GM23248 (cell line): ENCODE results near the gene PGBD2. TPM values are rescaled to one million over a fixed set of nuclear protein-coding genes. Genes with fewer than 3 reads are reported as not detected.
"Not testable (repeated sequence)": the region's sequence is repeated elsewhere in the genome, so short reads cannot be mapped to it uniquely, and the experiment has no call there.

Source experiments
- DNase-seq: peaks from one replicate; pipeline ENCODE4 v3.0.0-alpha.2; 2015
- H2AFZ ChIP-seq: fragments of 200-600 bp; sonication (generic); 2 replicates; pipeline ENCODE4 v1.6.1; 2016; ENCODE audit warnings: antibody characterized with exemption
- H3F3A ChIP-seq: fragments of 200-600 bp; sonication (generic); 2 replicates; pipeline ENCODE4 v1.6.1; 2016; ENCODE audit warnings: mild to moderate bottlenecking, antibody characterized with exemption, mixed run types; ENCODE audit not compliant: insufficient read depth
- H3K27ac ChIP-seq: fragments of 200-600 bp; sonication (generic); 2 replicates; pipeline ENCODE4 v1.5.1; 2016; ENCODE audit warnings: mild to moderate bottlenecking
- H3K27me3 ChIP-seq: fragments of 200-600 bp; sonication (generic); replicated peaks from 2 replicates; pipeline ENCODE4 v1.6.1; 2016; ENCODE audit warnings: mild to moderate bottlenecking; ENCODE audit not compliant: insufficient read depth
- H3K36me3 ChIP-seq: fragments of 200-600 bp; sonication (generic); 2 replicates; pipeline ENCODE4 v1.6.1; 2016; ENCODE audit warnings: low read depth, mild to moderate bottlenecking
- H3K4me1 ChIP-seq: fragments of 200-600 bp; sonication (generic); 2 replicates; pipeline ENCODE4 v1.6.1; 2016; ENCODE audit warnings: mild to moderate bottlenecking; ENCODE audit not compliant: insufficient read depth
- H3K4me2 ChIP-seq: fragments of 200-600 bp; sonication (generic); one replicate; pipeline ENCODE4 v1.6.1; 2016; ENCODE audit warnings: mild to moderate bottlenecking; ENCODE audit not compliant: unreplicated experiment
- H3K4me3 ChIP-seq: fragments of 200-600 bp; sonication (generic); 2 replicates; pipeline ENCODE4 v1.5.1; 2016; ENCODE audit warnings: mild to moderate bottlenecking
- H3K79me2 ChIP-seq: fragments of 200-600 bp; sonication (generic); 2 replicates; pipeline ENCODE4 v1.6.1; 2016; ENCODE audit warnings: mild to moderate bottlenecking; ENCODE audit not compliant: insufficient read depth
- H3K9ac ChIP-seq: fragments of 200-600 bp; sonication (generic); 2 replicates; pipeline ENCODE4 v1.6.1; 2016; ENCODE audit warnings: mild to moderate bottlenecking
- H3K9me2 ChIP-seq: fragments of 200-600 bp; sonication (generic); 2 replicates; pipeline ENCODE4 v1.6.1; 2016; ENCODE audit warnings: mixed run types, mild to moderate bottlenecking, moderate library complexity; ENCODE audit not compliant: insufficient read depth
- H3K9me3 ChIP-seq: fragments of 200-600 bp; sonication (generic); one replicate; pipeline ENCODE4 v1.6.1; 2017; ENCODE audit warnings: low read depth
- H4K20me1 ChIP-seq: fragments of 200-600 bp; sonication (generic); 2 replicates; pipeline ENCODE4 v1.6.0; 2016; ENCODE audit not compliant: insufficient read depth
- EZH2 ChIP-seq: fragments of 200-600 bp; sonication (generic); IDR thresholded peaks from 2 replicates; pipeline ENCODE4 v1.6.1; 2018; ENCODE audit warnings: antibody characterized with exemption, mild to moderate bottlenecking; ENCODE audit not compliant: insufficient read depth, poor library complexity, severe bottlenecking
- EZH2phosphoT487 ChIP-seq: fragments of 200-600 bp; sonication (generic); IDR thresholded peaks from 2 replicates; pipeline ENCODE4 v1.6.1; 2018; ENCODE audit warnings: antibody characterized with exemption, moderate library complexity, mild to moderate bottlenecking, low read depth; ENCODE audit not compliant: insufficient read depth
- WGBS, 2 experiments: methylation state at CpG; one replicate each; pipeline ENCODE4 v1.1.6; 2015 to 2017; ENCODE audit warnings: low lambda C conversion rate in 2 of 2, low coverage in 1 of 2; ENCODE audit errors: missing lambda C conversion rate in 2 of 2; 5-methylcytosine and 5-hydroxymethylcytosine counted together
- in situ Hi-C: fragments of 300-500 bp; cut with MboI; formaldehyde crosslinking; loops from 2 replicates; pipeline ENCODE4 v1.15.0; 2020
- polyA plus RNA-seq: library from polyadenylated mRNA; unstranded; fragments of >200 nt; fragmentation: Nextera tagmentation; extraction: Ambion mirVana; gene quantifications from 2 replicates; pipeline ENCODE4 v1.2.1, GENCODE V29; 2016
- total RNA-seq: library from RNA; depleted of rRNA; stranded (reverse); fragments of >200 nt; shearing (Covaris generic); gene quantifications from 2 replicates; pipeline ENCODE4 v1.2.3, GENCODE V29; 2014

The PGBD2 gene
- total and polyA plus RNA-seq, 2 experiments from 2014 or later = 3.5 to 5.8 TPM

- no peaks in the 10 kb centered on the region for H4K20me1 ChIP-seq
- no peaks in the 10 kb centered on the region for H3K79me2 ChIP-seq
- in situ Hi-C loops = no loop called here
- 53 to 61% methylated on average over 1 of the region's 1 CpG for WGBS, 2 experiments
- H3K9me2 ChIP-seq = no peaks in the 10 kb centered on the region
- H3K4me3 ChIP-seq = no peak overlapping the region
- no peaks in the 10 kb centered on the region for H3K9me3 ChIP-seq
- no peak overlapping the region for H3K4me2 ChIP-seq
- no peaks in the 10 kb centered on the region for H3K36me3 ChIP-seq
- no peak for TF ChIP-seq EZH2phosphoT487
- TF ChIP-seq EZH2 = no peak
- H2AFZ ChIP-seq = no peak overlapping the region
- no peak overlapping the region for H3K9ac ChIP-seq
- H3K27ac ChIP-seq = no peak overlapping the region
- H3F3A ChIP-seq = no peaks in the 10 kb centered on the region
- H3K4me1 ChIP-seq = no peaks in the 10 kb centered on the region
- H3K27me3 ChIP-seq = 0 out of 2 replicates have a peak, but pooled peaks cover 4% of the 10 kb centered on the region
- DNase-seq = no peak
These were observed 20.4 kb upstream of the PGBD2 start for GRCh38 chr1:248885646-248886045.

- peak; percentile 14 for DNase-seq
- in situ Hi-C loops = no loop called here
- no peaks in the 10 kb centered on the region for H3K79me2 ChIP-seq
These were observed 19.7 kb upstream of the PGBD2 start for GRCh38 chr1:248886237-248886895.

GRCh38 chr1:248889914-248890243, 16.2 kb upstream of the PGBD2 start:
- H4K20me1 ChIP-seq, H3K4me1 ChIP-seq, H3K9me2 ChIP-seq, in situ Hi-C loops, DNase-seq, H3K9me3 ChIP-seq, H3K4me2 ChIP-seq, H3K36me3 ChIP-seq, H3K27ac ChIP-seq, H3F3A ChIP-seq, H2AFZ ChIP-seq, H3K27me3 ChIP-seq, H3K4me3 ChIP-seq, H3K79me2 ChIP-seq, H3K9ac ChIP-seq: not testable (repeated sequence)
- 61 to 64% methylated on average over 9 to 10 of the region's 10 CpGs for WGBS, 2 experiments

More at GRCh38 chr1:248886237-248886895, 19.7 kb upstream of the PGBD2 start:
- Histone ChIP-seq H3K9me3 (no peaks in the 10 kb centered on the region), H3K9me2 (no peaks in the 10 kb centered on the region), H3K27ac (no peak overlapping the region), H3K27me3 (0 out of 2 replicates have a peak, but pooled peaks cover 4% of the 10 kb centered on the region), H3F3A (no peaks in the 10 kb centered on the region), H3K36me3 (no peaks in the 10 kb centered on the region), H4K20me1 (no peaks in the 10 kb centered on the region), H3K4me3 (no peak overlapping the region), H3K4me1 (no peaks in the 10 kb centered on the region), H3K4me2 (no peak overlapping the region), H2AFZ (no peak overlapping the region), H3K9ac (no peak overlapping the region)
- 11 to 18% methylated on average over 1 of the region's 1 CpG for WGBS, 2 experiments
- no peak for TF ChIP-seq EZH2phosphoT487
- TF ChIP-seq EZH2 = no peak

- Histone ChIP-seq H3K27me3 (0 out of 2 replicates have a peak, but pooled peaks cover 4% of the 10 kb centered on the region), H3K4me1 (no peaks in the 10 kb centered on the region), H3K79me2 (no peaks in the 10 kb centered on the region), H4K20me1 (no peaks in the 10 kb centered on the region), H3K4me2 (no peak overlapping the region), H3F3A (no peaks in the 10 kb centered on the region), H2AFZ (no peak overlapping the region), H3K27ac (no peak overlapping the region), H3K36me3 (no peaks in the 10 kb centered on the region), H3K9me3 (no peaks in the 10 kb centered on the region), H3K9ac (no peak overlapping the region), H3K4me3 (no peak overlapping the region), H3K9me2 (no peaks in the 10 kb centered on the region)
- DNase-seq = no peak
- 60 to 61% methylated on average over 9 of the region's 9 CpGs for WGBS, 2 experiments
- TF ChIP-seq EZH2 (no peak), EZH2phosphoT487 (no peak)
- in situ Hi-C loops = no loop called here
These were observed 15.2 kb upstream of the PGBD2 start for GRCh38 chr1:248890549-248891498.
